ENCODE results near the gene MMD. TPM values are rescaled to one million over a fixed set of nuclear protein-coding genes. Genes with fewer than 3 reads are reported as not detected.

MMD gene
- total and polyA plus RNA-seq, 2 of the 13 experiments (the other 11 are each of a cell fraction or from before 2014, with no cell fraction given) = 121 to 225 TPM

DNA sequence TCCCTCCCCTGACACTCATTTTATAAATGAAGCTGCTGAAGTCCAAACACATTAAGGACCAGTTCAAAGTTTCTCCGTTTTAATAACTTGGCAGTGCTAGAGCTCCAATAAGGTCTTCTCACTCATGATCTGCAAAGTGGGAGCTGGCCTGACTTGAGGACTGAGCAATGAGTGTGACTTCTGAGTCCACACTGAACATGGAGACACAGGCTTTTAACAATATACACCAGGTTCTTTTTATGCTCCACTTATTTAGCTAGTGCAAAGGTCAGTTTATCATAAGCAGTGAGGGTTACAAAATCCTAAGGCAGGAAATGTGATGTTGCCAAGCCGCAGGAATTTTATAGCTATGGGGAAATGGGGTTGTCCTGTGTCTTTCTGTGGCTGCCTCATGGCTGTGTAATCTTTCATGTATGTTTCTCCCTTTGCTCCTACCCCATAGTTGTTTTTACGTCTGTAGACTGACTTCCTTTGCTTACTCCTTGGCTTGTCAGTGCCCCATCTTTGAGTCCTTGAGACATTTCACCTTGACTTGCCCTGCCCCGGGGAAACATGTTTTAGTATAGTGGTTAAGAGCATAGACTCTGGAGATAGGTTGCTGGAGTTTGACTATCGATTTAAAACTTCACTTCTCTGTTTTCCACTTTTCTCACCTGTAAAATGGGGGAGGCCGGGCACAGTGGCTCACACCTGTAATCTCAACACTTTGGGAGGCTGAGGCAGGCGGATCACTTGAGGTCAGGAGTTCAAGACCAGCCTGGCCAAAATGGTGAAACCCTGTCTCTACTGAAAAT lies 12.2 kb upstream of the MMD start (continued):
- TF ChIP-seq CBFB (CRISPR knock-in tag; IDR thresholded peaks at IDR 0.05) (peak; percentile 95), DNMT1 (CRISPR knock-in tag; IDR thresholded peaks at IDR 0.05) (0 out of 2 replicates have a peak, but pooled peaks have one; percentile 39), ZNF761 (CRISPR knock-in tag; conservative IDR thresholded peaks at IDR 0.05) (0 out of 2 replicates have a peak, but pooled peaks have one; percentile 28), ZNF782 (CRISPR knock-in tag; IDR thresholded peaks at IDR 0.05; ENCODE audit: borderline replicate concordance) (no peak), ZZZ3 (CRISPR knock-in tag; IDR thresholded peaks at IDR 0.05; ENCODE audit: borderline replicate concordance) (no peak), SNRNP70 (IDR thresholded peaks at IDR 0.05; ENCODE audit: low read depth, low read length) (no peak), ERF (CRISPR knock-in tag; IDR thresholded peaks at IDR 0.05) (peak; percentile 46; the same call in 1 of the 2 replicates), NFKB2 (CRISPR knock-in tag; IDR thresholded peaks at IDR 0.05; ENCODE audit: borderline replicate concordance) (no peak), CEBPG (CRISPR knock-in tag; IDR thresholded peaks at IDR 0.05) (peak; percentile 88), ZNF629 (CRISPR knock-in tag; conservative IDR thresholded peaks at IDR 0.05) (0 out of 2 replicates have a peak, but pooled peaks have one; percentile 5), ZFP82 (CRISPR knock-in tag; IDR thresholded peaks at IDR 0.05; ENCODE audit: borderline replicate concordance) (no peak), ZNF619 (CRISPR knock-in tag; IDR thresholded peaks at IDR 0.05) (no peak), YEATS2 (CRISPR knock-in tag; IDR thresholded peaks at IDR 0.05; ENCODE audit: borderline replicate concordance) (no peak), KDM4B (CRISPR knock-in tag; IDR thresholded peaks at IDR 0.05) (no peak; the same call in 1 of the 2 replicates), ZFP36 (IDR thresholded peaks at IDR 0.05; ENCODE audit: borderline replicate concordance, low read depth, low read length, partially characterized antibody) (no peak), RAD51 (IDR thresholded peaks at IDR 0.05; ENCODE audit: borderline replicate concordance) (no peak), RAD21 (CRISPR knock-in tag; IDR thresholded peaks at IDR 0.05) (no peak), STAT5B (CRISPR knock-in tag; IDR thresholded peaks at IDR 0.05) (no peak), IRX3 (CRISPR knock-in tag; IDR thresholded peaks at IDR 0.05; ENCODE audit: borderline replicate concordance, low read depth) (no peak)
- TF ChIP-seq, protein P1, sequence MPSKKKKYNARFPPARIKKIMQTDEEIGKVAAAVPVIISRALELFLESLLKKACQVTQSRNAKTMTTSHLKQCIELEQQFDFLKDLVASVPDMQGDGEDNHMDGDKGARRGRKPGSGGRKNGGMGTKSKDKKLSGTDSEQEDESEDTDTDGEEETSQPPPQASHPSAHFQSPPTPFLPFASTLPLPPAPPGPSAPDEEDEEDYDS (CRISPR knock-in tag; IDR thresholded peaks at IDR 0.05) = peak; percentile 83
- TF ChIP-seq, protein P2, sequence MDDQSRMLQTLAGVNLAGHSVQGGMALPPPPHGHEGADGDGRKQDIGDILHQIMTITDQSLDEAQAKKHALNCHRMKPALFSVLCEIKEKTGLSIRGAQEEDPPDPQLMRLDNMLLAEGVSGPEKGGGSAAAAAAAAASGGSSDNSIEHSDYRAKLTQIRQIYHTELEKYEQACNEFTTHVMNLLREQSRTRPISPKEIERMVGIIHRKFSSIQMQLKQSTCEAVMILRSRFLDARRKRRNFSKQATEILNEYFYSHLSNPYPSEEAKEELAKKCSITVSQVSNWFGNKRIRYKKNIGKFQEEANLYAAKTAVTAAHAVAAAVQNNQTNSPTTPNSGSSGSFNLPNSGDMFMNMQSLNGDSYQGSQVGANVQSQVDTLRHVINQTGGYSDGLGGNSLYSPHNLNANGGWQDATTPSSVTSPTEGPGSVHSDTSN (CRISPR knock-in tag; IDR thresholded peaks at IDR 0.05; ENCODE audit: borderline replicate concordance) = no peak
- TF ChIP-seq, protein P3, sequence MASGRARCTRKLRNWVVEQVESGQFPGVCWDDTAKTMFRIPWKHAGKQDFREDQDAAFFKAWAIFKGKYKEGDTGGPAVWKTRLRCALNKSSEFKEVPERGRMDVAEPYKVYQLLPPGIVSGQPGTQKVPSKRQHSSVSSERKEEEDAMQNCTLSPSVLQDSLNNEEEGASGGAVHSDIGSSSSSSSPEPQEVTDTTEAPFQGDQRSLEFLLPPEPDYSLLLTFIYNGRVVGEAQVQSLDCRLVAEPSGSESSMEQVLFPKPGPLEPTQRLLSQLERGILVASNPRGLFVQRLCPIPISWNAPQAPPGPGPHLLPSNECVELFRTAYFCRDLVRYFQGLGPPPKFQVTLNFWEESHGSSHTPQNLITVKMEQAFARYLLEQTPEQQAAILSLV (CRISPR knock-in tag; IDR thresholded peaks at IDR 0.05; ENCODE audit: borderline replicate concordance) = no peak
- TF ChIP-seq, protein P4, sequence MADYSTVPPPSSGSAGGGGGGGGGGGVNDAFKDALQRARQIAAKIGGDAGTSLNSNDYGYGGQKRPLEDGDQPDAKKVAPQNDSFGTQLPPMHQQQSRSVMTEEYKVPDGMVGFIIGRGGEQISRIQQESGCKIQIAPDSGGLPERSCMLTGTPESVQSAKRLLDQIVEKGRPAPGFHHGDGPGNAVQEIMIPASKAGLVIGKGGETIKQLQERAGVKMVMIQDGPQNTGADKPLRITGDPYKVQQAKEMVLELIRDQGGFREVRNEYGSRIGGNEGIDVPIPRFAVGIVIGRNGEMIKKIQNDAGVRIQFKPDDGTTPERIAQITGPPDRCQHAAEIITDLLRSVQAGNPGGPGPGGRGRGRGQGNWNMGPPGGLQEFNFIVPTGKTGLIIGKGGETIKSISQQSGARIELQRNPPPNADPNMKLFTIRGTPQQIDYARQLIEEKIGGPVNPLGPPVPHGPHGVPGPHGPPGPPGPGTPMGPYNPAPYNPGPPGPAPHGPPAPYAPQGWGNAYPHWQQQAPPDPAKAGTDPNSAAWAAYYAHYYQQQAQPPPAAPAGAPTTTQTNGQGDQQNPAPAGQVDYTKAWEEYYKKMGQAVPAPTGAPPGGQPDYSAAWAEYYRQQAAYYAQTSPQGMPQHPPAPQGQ (CRISPR knock-in tag; IDR thresholded peaks at IDR 0.05; ENCODE audit: borderline replicate concordance) = no peak
- TF ChIP-seq, protein P5, sequence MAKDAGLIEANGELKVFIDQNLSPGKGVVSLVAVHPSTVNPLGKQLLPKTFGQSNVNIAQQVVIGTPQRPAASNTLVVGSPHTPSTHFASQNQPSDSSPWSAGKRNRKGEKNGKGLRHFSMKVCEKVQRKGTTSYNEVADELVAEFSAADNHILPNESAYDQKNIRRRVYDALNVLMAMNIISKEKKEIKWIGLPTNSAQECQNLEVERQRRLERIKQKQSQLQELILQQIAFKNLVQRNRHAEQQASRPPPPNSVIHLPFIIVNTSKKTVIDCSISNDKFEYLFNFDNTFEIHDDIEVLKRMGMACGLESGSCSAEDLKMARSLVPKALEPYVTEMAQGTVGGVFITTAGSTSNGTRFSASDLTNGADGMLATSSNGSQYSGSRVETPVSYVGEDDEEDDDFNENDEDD (CRISPR knock-in tag; IDR thresholded peaks at IDR 0.05; ENCODE audit: borderline replicate concordance) = no peak; the same call in 1 of the 2 replicates
